IPS DF 4.7 (cell line): ENCODE measurements around the gene MAU2.

ENCODE experiments used
- DNase-seq: peaks from one replicate; pipeline ENCODE4 v3.0.0-alpha.2; 2013; ENCODE audit warnings: low spot score; ENCODE audit errors: extremely low read depth

Gene MAU2

GRCh38 chr19:19320361-19321140 is at the start of gene MAU2, which contains the start of gene SUGP1:
TSS of gene MAU2 (plus strand) at chr19:19320829. CDS start at chr19:19320860, 31 bp downstream.
TSS of gene SUGP1 (minus strand) at chr19:19320509. CDS start at chr19:19320496, 13 bp downstream.
- peak; percentile 84 for DNase-seq

GRCh38 chr19:19271828-19272599 is 48.6 kb upstream of the MAU2 start:
- DNase-seq, result no peak

- DNase-seq, result no peak
Observed at GRCh38 chr19:19274146-19274545, 46.5 kb upstream of the MAU2 start.

DNA sequence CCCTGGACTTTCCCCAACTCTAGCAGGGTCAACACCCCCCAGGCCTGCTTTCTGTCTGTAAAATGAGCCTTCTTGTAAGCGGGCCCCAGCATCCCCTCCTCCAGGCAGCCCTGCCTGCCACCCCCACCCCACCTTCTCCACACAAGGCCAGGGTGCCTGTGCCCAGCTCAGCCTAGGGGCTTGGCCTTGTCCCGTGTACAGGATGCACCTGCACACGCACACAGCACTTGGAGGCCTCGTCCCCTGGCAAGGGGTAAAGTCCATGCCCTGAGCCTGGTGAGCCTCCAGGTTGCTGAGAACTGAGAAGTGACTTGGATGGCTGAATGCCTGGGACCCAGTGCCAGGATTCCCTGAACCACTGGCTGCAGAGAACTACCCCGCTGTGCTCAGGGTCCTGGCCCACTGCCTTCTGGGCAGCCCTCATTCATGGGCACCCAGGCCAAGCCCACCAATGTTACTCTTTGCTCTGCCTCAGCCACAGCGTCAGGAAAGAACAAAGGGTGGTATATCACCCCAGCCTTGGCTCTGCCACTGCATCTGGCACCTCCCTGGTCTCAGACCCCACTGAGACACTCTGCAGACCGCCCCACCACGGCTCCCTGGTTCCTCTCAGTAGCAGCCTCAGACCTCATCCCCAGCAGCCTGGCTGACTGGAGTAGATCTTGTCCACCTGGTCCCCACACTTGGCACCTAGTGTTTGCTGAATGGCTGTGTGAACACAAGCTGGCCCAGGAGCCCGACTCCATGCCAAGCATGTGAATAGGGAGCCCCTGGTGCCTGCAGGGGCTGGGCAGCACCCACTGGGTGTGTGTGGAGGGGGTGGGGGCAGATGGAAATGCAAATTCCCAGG is 45.7 kb upstream of the MAU2 start:
- no peak for DNase-seq

- no peak for DNase-seq
Observed at GRCh38 chr19:19276386-19276785, 44.2 kb upstream of the MAU2 start.

DNA sequence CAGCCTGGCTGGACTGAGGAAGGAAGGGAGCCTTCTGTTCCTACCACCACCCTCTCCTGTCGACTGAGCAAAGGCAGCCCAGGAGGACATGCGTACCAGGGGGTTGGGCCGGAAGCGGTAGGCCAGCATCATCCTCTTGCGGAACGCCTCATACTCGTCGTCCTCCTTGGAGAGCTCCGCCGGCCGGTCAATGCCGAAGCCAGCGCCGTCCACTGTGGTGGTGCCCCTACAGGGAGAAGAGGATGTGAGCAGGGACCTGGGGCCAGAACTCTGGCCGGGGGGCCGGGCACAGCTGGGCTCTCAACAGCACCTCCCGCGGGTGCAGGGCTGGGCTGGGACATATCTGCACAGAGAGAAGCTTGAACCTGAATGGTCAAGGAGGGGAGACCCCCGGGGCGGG is 43.8 kb upstream of the MAU2 start:
- DNase-seq, result no peak

DNA sequence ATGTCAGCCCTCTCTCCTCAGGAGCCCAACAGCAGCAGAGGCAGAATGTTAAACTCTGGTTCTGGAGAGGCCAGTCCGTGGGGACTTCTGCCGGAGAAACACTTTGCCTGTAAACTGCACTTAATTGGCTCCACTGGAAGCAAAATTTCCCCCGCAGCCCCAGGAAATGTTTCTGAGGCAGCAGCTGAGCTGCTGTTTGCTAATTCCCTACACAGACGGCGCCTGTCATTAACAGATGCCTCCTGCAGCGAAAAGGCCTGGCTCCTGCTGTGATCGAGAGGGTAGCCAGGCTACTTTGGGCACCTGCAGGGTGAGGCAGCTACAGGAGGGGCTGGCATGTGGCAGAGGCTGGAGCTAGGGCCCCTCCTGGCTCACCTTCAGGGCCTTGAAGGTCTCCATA is 42.3 kb upstream of the MAU2 start:
- no peak for DNase-seq

GRCh38 chr19:19279062-19279612 is 41.5 kb upstream of the MAU2 start:
- DNase-seq, result no peak

GRCh38 chr19:19279853-19280252 is 40.8 kb upstream of the MAU2 start:
- DNase-seq, result no peak

DNA sequence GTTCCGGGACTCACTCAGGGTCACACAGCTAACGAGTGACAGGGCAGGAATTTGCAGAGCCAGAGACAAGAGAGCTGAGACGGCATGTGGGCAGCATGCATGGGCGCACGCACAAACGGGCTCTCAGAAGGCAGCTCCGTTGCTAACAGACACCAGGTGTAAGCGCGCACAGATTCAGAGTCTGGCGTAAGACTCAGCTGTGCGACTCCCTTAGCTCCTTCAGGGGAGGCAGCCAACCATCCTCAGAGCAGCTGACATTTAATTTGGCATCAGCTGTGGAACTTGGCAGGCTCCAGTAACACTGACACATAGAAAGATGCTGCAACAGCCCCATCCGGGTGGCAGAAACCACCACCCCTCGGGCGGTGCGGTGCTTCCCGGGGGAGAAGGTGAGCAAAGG is 40.1 kb upstream of the MAU2 start:
- DNase-seq, result no peak

GRCh38 chr19:19285686-19286085 is 34.9 kb upstream of the MAU2 start:
- no peak for DNase-seq

GRCh38 chr19:19292607-19293006 is 28.0 kb upstream of the MAU2 start:
- DNase-seq, result no peak

GRCh38 chr19:19294914-19295313 is 25.7 kb upstream of the MAU2 start:
- DNase-seq, result no peak

- no peak for DNase-seq
Observed at GRCh38 chr19:19296953-19297689, 23.5 kb upstream of the MAU2 start.

DNA sequence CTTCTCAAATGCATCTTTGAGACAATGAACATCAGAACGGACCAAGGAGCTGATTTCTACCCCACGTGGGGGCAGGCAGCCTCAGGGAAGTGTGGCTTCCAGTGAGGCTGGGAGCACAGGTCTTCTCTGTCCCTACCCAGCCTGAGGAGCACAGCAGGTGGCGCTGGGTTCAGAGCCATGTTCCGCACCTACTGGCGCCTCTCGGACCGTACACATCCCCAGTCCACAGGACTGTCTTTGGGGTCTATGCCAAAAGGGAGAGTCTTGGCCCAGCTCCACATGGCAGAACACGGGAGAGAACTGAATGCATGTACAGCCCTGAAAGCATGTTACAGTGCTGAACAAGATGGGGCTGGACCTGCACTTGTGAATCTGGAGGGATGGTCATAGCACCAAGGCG is 22.9 kb upstream of the MAU2 start:
- DNase-seq, result no peak

GRCh38 chr19:19300613-19301012 is 20.0 kb upstream of the MAU2 start:
- DNase-seq, result no peak

GRCh38 chr19:19303411-19303810 is 17.2 kb upstream of the MAU2 start:
- DNase-seq, result no peak

DNA sequence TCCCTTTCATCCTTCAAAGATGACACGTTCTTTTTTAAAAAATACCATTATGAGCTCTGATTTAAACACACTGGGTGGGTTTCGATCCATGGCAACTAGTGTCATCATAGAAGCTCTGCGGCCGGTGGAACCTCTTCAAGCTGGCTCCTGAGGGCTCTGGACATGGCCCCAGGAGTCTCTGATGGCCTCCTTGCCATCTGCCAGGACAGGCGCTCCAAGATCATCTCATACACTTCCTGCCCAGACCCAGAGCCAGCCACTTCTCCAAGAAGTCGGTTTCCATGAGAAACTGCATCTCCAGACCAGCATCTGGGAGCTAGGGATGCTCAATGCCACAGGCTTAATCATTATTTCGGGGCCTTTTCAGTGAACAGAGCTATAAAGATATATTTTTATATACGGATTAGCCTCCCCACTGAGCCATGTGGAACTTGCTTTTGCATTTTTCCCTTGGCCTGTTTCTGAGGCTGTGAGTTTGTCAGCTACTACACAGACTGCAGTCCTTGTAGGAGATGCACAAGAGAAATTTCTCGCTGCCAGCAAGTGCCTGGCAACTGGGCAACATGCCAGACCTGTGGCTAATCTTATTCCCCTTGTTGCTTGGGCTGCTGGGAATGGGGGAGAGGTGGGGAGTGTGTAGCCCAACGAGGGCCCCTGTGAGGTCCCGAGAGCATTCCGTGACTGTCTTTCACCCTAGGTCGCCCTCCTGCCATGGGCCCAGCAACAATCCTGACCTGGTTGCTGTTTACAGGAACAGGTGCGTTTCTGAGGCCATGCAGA is 16.3 kb upstream of the MAU2 start:
- DNase-seq, result no peak

DNA sequence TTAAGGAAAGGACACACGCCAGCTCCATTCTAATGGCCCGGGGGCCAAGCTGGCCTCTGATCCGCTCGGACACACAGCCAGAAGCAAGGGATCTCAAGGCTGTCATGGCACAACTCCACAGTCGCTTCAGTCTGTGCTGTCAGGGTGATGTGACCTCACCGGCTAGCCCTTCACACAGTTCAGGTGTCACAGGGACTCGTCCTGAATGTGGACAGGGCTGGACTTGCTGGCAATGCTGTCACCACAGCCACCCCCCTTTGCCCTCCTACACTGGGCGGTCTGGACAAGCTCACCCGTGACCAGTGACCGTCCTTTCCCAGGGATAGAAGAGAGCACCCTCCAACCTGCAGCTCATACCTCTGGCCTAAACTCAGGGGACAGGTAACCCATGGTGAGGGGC is 15.6 kb upstream of the MAU2 start:
- DNase-seq, result no peak

GRCh38 chr19:19305696-19306095 is 14.9 kb upstream of the MAU2 start:
- DNase-seq, result no peak
